WTC11 (cell line): Measurements from ENCODE around the gene CERS1. TPM values are rescaled to one million over a fixed set of nuclear protein-coding genes. Genes with fewer than 3 reads are reported as not detected.

Experiments
- ATAC-seq: fragments of 200-7000 bp; cut with Tn5 transposase; 2 replicates; pipeline ENCODE4 v1.10.0; 2021; ENCODE audit warnings: mild to moderate bottlenecking, moderate library complexity
- CTCF ChIA-PET: fragments of 300-600 bp; sonication (Branson Sonifier 250); formaldehyde crosslinking; loops from one replicate; lab custom pipeline; 2021; ENCODE audit warnings: antibody characterized with exemption; lab: Charles Lee
- POLR2A ChIA-PET: fragments of 350-600 bp; sonication (Branson Sonifier 250); formaldehyde crosslinking; loops from one replicate; lab custom pipeline; 2021; ENCODE audit warnings: antibody characterized with exemption; lab: Charles Lee
- DNase-seq: peaks from one replicate; pipeline ENCODE4 v3.0.0; 2021; ENCODE audit warnings: low spot score
- H3K27ac Mint-ChIP-seq: 2 replicates; pipeline ENCODE4 v1.8.0; 2021; ENCODE audit warnings: mixed read lengths
- H3K27me3 Mint-ChIP-seq: 2 replicates; pipeline ENCODE4 v1.8.0; 2021; ENCODE audit warnings: low read depth, mild to moderate bottlenecking, moderate library complexity, mixed read lengths
- H3K36me3 Mint-ChIP-seq: 2 replicates; pipeline ENCODE4 v1.8.0; 2021; ENCODE audit warnings: mixed read lengths
- H3K4me1 Mint-ChIP-seq: 2 replicates; pipeline ENCODE4 v1.8.0; 2022; ENCODE audit warnings: mixed read lengths
- H3K4me3 Mint-ChIP-seq: 2 replicates; pipeline ENCODE4 v1.8.0; 2021; ENCODE audit warnings: mild to moderate bottlenecking, moderate library complexity, mixed read lengths
- H3K9me3 Mint-ChIP-seq: 2 replicates; pipeline ENCODE4 v1.8.0; 2021; ENCODE audit warnings: mixed read lengths
- CREB1 ChIP-seq: sonication (generic); formaldehyde crosslinking; IDR thresholded peaks from 2 replicates; pipeline ENCODE4 v1.8.0; 2023; ENCODE audit warnings: mild to moderate bottlenecking, missing genetic modification reagents
- EMX1 ChIP-seq: fragments of 250-450 bp; sonication (Bioruptor Pico); IDR thresholded peaks from 2 replicates; pipeline ENCODE4 v1.8.0; 2021; ENCODE audit warnings: mild to moderate bottlenecking
- FOXK1 ChIP-seq: sonication (generic); formaldehyde crosslinking; IDR thresholded peaks from 2 replicates; pipeline ENCODE4 v1.8.0; 2022; ENCODE audit warnings: mild to moderate bottlenecking, moderate library complexity, missing genetic modification reagents
- FOXP1 ChIP-seq: sonication (generic); formaldehyde crosslinking; IDR thresholded peaks from 2 replicates; pipeline ENCODE4 v1.8.0; 2022; ENCODE audit warnings: missing genetic modification reagents, mild to moderate bottlenecking, moderate library complexity, borderline replicate concordance
- GABPB1 ChIP-seq: sonication (generic); formaldehyde crosslinking; IDR thresholded peaks from 2 replicates; pipeline ENCODE4 v1.8.1; 2023; ENCODE audit warnings: mild to moderate bottlenecking, missing genetic modification reagents
- GRHL2 ChIP-seq: fragments of 250-450 bp; sonication (Bioruptor Pico); IDR thresholded peaks from 2 replicates; pipeline ENCODE4 v1.8.0; 2022; ENCODE audit warnings: mild to moderate bottlenecking, moderate library complexity; ENCODE audit not compliant: insufficient replicate concordance, severe bottlenecking
- HMGA2 ChIP-seq: fragments of 250-450 bp; sonication (Bioruptor Pico); IDR thresholded peaks from 2 replicates; pipeline ENCODE4 v1.4.0; 2021; ENCODE audit warnings: mild to moderate bottlenecking, moderate library complexity
- NFATC4 ChIP-seq: fragments of 250-450 bp; sonication (Bioruptor Pico); IDR thresholded peaks from 2 replicates; pipeline ENCODE4 v1.9.0; 2021; ENCODE audit warnings: mild to moderate bottlenecking
- NFYB ChIP-seq: sonication (generic); formaldehyde crosslinking; conservative IDR thresholded peaks from 2 replicates; pipeline ENCODE4 v1.8.0; 2022; ENCODE audit warnings: low read depth, missing genetic modification reagents
- PRRX2 ChIP-seq: fragments of 250-450 bp; sonication (Bioruptor Pico); IDR thresholded peaks from 2 replicates; pipeline ENCODE4 v1.8.0; 2021; ENCODE audit warnings: mild to moderate bottlenecking
- SOX15 ChIP-seq: fragments of 250-450 bp; sonication (Bioruptor Pico); IDR thresholded peaks from 2 replicates; pipeline ENCODE4 v1.9.0; 2021; ENCODE audit warnings: mild to moderate bottlenecking
- TP53 ChIP-seq: sonication (generic); formaldehyde crosslinking; IDR thresholded peaks from 2 replicates; pipeline ENCODE4 v1.8.1; 2023; ENCODE audit warnings: mild to moderate bottlenecking, missing genetic modification reagents
- ZBTB21 ChIP-seq: sonication (generic); formaldehyde crosslinking; IDR thresholded peaks from 2 replicates; pipeline ENCODE4 v1.8.1; 2023; ENCODE audit warnings: mild to moderate bottlenecking, missing genetic modification reagents, borderline replicate concordance
- ZNF138 ChIP-seq: sonication (generic); formaldehyde crosslinking; conservative IDR thresholded peaks from 2 replicates; pipeline ENCODE4 v1.8.1; 2022; ENCODE audit warnings: mild to moderate bottlenecking, moderate library complexity, missing genetic modification reagents
- ZNF317 ChIP-seq: sonication (generic); formaldehyde crosslinking; IDR thresholded peaks from 2 replicates; pipeline ENCODE4 v1.8.1; 2023; ENCODE audit warnings: low read depth, mild to moderate bottlenecking, moderate library complexity, missing genetic modification reagents, borderline replicate concordance
- ZNF416 ChIP-seq: fragments of 250-450 bp; sonication (Bioruptor Pico); IDR thresholded peaks from 2 replicates; pipeline ENCODE4 v1.9.0; 2021; ENCODE audit warnings: mild to moderate bottlenecking, inconsistent platforms
- total RNA-seq: library from RNA; stranded (reverse); gene quantifications from 3 replicates; pipeline ENCODE4 v1.2.3, GENCODE V29; 2021
- TF ChIP-seq, protein P1 (sequence below): sonication (generic); formaldehyde crosslinking; IDR thresholded peaks from 2 replicates; pipeline ENCODE4 v1.8.1; 2022; ENCODE audit warnings: mild to moderate bottlenecking, moderate library complexity, missing genetic modification reagents
- TF ChIP-seq, protein P2 (sequence below): sonication (generic); formaldehyde crosslinking; IDR thresholded peaks from 2 replicates; pipeline ENCODE4 v1.8.1; 2023; ENCODE audit warnings: mild to moderate bottlenecking, moderate library complexity, missing genetic modification reagents
- TF ChIP-seq, protein P3 (sequence below): sonication (generic); formaldehyde crosslinking; IDR thresholded peaks from 2 replicates; pipeline ENCODE4 v1.8.1; 2023; ENCODE audit warnings: mild to moderate bottlenecking, missing genetic modification reagents, moderate library complexity
- TF ChIP-seq, protein P4 (sequence below): fragments of 250-450 bp; sonication (Bioruptor Pico); conservative IDR thresholded peaks from 2 replicates; pipeline ENCODE4 v1.9.0; 2021; ENCODE audit warnings: mild to moderate bottlenecking
- TF ChIP-seq, protein P5 (sequence below): fragments of 250-450 bp; sonication (Bioruptor Pico); IDR thresholded peaks from 2 replicates; pipeline ENCODE4 v1.9.0; 2021; ENCODE audit warnings: moderate library complexity, mild to moderate bottlenecking, inconsistent platforms, borderline replicate concordance
- TF ChIP-seq, protein P6 (sequence below): sonication (generic); formaldehyde crosslinking; IDR thresholded peaks from 2 replicates; pipeline ENCODE4 v1.8.1; 2022; ENCODE audit warnings: mild to moderate bottlenecking, missing genetic modification reagents, moderate library complexity, borderline replicate concordance
- TF ChIP-seq, protein P7 (sequence below): fragments of 250-450 bp; sonication (Bioruptor Pico); IDR thresholded peaks from 2 replicates; pipeline ENCODE4 v2.1.2; 2022; ENCODE audit warnings: mild to moderate bottlenecking, moderate library complexity

CERS1 gene
- total RNA-seq, 1 experiment from 2014 or later = 14.7 TPM

DNA sequence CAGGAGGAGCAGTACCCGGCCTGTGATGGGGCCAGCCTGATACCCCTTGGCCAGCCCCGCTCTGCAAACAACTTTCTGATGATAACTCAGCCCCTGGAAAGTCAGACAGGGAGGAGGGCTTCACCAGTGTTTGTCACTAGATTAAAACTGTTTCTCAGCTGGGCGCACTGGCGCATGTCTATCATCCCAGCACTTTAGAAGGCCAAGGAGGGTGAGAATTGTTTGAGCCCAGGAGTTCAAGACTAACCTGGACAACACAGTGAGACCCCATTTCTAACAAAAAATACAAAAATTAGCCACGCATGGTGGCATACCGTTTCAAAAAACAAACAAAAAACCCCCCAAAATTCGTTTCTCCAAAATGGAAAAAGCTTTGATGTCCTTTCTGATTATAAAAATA lies 5.5 kb upstream of the CERS1 start (continued):
- TF ChIP-seq, protein P1, sequence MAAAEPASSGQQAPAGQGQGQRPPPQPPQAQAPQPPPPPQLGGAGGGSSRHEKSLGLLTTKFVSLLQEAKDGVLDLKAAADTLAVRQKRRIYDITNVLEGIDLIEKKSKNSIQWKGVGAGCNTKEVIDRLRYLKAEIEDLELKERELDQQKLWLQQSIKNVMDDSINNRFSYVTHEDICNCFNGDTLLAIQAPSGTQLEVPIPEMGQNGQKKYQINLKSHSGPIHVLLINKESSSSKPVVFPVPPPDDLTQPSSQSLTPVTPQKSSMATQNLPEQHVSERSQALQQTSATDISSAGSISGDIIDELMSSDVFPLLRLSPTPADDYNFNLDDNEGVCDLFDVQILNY (CRISPR knock-in tag) = no peak
- TF ChIP-seq CREB1 (CRISPR knock-in tag) = no peak
- TF ChIP-seq, protein P2, sequence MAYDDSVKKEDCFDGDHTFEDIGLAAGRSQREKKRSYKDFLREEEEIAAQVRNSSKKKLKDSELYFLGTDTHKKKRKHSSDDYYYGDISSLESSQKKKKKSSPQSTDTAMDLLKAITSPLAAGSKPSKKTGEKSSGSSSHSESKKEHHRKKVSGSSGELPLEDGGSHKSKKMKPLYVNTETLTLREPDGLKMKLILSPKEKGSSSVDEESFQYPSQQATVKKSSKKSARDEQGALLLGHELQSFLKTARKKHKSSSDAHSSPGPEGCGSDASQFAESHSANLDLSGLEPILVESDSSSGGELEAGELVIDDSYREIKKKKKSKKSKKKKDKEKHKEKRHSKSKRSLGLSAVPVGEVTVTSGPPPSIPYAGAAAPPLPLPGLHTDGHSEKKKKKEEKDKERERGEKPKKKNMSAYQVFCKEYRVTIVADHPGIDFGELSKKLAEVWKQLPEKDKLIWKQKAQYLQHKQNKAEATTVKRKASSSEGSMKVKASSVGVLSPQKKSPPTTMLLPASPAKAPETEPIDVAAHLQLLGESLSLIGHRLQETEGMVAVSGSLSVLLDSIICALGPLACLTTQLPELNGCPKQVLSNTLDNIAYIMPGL (CRISPR knock-in tag) = no peak
- TF ChIP-seq GABPB1 = no peak
- TF ChIP-seq, protein P3, sequence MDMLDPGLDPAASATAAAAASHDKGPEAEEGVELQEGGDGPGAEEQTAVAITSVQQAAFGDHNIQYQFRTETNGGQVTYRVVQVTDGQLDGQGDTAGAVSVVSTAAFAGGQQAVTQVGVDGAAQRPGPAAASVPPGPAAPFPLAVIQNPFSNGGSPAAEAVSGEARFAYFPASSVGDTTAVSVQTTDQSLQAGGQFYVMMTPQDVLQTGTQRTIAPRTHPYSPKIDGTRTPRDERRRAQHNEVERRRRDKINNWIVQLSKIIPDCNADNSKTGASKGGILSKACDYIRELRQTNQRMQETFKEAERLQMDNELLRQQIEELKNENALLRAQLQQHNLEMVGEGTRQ (CRISPR knock-in tag) = no peak
- TF ChIP-seq, protein P4, sequence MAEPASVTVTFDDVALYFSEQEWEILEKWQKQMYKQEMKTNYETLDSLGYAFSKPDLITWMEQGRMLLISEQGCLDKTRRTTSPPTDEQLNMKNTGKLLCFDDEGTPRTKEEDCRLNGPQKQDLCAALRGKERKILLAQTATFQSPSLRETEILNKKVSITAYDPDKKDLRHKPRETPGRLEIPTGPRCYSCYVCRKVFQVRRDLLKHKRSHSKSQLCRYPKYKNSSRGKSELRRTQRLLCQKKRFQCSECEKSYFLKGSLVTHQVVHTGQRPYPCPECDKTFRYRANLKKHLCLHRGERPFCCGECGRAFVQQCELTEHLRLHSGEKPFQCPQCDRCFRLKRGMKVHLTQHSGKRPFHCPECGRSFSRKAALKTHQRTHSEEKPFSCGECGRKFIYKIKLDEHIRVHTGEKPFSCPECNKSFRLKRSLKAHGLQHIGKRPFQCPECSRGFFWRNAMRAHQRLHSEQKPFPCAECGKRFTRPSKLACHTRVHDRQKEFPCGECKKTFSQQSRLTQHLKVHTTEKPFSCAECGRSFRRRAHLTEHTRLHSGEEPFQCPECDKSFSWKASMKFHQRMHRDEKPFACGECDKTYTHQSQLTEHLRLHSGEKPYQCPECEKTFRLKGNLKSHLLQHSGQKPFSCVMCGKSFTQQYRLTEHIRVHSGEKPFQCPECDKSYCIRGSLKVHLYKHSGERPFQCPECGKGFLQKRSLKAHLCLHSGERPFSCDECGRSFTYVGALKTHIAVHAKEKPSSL = no peak
- no peak for TF ChIP-seq NFYB (CRISPR knock-in tag)

DNA sequence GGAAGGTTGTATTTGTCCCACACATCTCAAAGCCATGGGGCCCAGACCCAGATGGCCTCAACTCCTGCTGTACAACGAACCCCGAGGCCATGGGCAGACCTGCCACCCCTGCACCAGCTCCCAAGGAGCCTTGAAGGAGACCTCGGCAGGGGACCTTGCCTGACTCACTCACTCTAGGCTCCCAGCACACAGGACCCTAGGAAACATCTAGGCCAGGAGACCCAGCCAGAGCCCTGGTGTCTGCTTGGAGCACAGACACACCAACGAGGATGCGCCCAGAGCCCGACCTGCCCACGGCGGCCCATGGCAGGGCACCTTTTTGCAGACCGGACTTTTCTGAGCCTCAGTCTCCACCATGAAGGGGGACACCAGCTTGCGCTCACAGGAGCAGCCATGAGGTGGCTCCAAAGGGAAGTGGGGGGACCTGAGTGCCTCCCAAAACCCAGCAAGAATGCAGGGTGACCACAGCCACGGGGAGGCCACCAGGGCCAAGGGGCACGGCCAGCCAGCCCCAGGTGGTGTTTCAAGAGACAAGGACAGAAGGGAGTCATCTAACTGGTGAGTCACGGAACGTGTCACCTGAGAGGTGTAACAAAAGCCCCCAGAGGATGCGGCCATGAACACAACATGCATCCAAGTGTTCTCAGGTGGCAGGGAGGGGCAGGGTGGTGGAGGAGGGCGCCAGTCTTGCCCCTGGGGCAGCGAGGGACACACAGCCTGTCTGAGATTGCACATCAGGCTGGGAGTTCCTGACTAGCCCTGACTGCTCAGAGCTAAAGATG lies 4.9 kb upstream of the CERS1 start:
- H3K27ac Mint-ChIP-seq = no peak overlapping the region
- no peak for TF ChIP-seq ZNF138 (CRISPR knock-in tag)
- no peak for TF ChIP-seq FOXK1
- no peak for TF ChIP-seq GRHL2 (CRISPR knock-in tag)
- no peak for TF ChIP-seq TP53
- TF ChIP-seq EMX1 (CRISPR knock-in tag) = no peak
- TF ChIP-seq HMGA2 = no peak
- no peak for TF ChIP-seq ZNF416 (CRISPR knock-in tag)
- no peak for TF ChIP-seq ZBTB21 (CRISPR knock-in tag)
- TF ChIP-seq, protein P5, sequence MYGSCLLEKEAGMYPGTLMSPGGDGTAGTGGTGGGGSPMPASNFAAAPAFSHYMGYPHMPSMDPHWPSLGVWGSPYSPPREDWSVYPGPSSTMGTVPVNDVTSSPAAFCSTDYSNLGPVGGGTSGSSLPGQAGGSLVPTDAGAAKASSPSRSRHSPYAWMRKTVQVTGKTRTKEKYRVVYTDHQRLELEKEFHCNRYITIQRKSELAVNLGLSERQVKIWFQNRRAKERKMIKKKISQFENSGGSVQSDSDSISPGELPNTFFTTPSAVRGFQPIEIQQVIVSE (CRISPR knock-in tag) = no peak
- TF ChIP-seq PRRX2 = no peak
- TF ChIP-seq, protein P6, sequence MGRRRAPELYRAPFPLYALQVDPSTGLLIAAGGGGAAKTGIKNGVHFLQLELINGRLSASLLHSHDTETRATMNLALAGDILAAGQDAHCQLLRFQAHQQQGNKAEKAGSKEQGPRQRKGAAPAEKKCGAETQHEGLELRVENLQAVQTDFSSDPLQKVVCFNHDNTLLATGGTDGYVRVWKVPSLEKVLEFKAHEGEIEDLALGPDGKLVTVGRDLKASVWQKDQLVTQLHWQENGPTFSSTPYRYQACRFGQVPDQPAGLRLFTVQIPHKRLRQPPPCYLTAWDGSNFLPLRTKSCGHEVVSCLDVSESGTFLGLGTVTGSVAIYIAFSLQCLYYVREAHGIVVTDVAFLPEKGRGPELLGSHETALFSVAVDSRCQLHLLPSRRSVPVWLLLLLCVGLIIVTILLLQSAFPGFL (CRISPR knock-in tag) = no peak
- TF ChIP-seq FOXP1 (CRISPR knock-in tag) = no peak
- no peak for TF ChIP-seq SOX15
- TF ChIP-seq, protein P7, sequence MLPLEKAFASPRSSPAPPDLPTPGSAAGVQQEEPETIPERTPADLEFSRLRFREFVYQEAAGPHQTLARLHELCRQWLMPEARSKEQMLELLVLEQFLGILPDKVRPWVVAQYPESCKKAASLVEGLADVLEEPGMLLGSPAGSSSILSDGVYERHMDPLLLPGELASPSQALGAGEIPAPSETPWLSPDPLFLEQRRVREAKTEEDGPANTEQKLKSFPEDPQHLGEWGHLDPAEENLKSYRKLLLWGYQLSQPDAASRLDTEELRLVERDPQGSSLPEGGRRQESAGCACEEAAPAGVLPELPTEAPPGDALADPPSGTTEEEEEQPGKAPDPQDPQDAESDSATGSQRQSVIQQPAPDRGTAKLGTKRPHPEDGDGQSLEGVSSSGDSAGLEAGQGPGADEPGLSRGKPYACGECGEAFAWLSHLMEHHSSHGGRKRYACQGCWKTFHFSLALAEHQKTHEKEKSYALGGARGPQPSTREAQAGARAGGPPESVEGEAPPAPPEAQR (CRISPR knock-in tag) = no peak
- TF ChIP-seq NFATC4 = no peak
- no peak for TF ChIP-seq ZNF317 (CRISPR knock-in tag)
- ATAC-seq = no peak
- POLR2A ChIA-PET = no interaction called here
- H3K36me3 Mint-ChIP-seq = peaks cover 5% of the 10 kb centered on the region; the same call in 1 of the 2 replicates
- no peaks in the 10 kb centered on the region for H3K4me1 Mint-ChIP-seq
- no peak overlapping the region for H3K4me3 Mint-ChIP-seq
- no peak for DNase-seq
- CTCF ChIA-PET = interaction anchor here (1.3 kb wide), 1 partner anchor 54 kb away, joined by 4 read pairs; no protein-coding TSS in a partner anchor
- peaks cover 16% of the 10 kb centered on the region for H3K27me3 Mint-ChIP-seq
- H3K9me3 Mint-ChIP-seq = no peaks in the 10 kb centered on the region
